ENCODE measurements around the gene WDR54. TPM values are rescaled to one million over a fixed set of nuclear protein-coding genes. Genes with fewer than 3 reads are reported as not detected.
"Not testable (repeated sequence)": the region's sequence is repeated elsewhere in the genome, so short reads cannot be mapped to it uniquely, and the experiment has no call there.

The WDR54 gene
- total RNA-seq, 1 donor from 2014 or later: 8.4 TPM

DNA sequence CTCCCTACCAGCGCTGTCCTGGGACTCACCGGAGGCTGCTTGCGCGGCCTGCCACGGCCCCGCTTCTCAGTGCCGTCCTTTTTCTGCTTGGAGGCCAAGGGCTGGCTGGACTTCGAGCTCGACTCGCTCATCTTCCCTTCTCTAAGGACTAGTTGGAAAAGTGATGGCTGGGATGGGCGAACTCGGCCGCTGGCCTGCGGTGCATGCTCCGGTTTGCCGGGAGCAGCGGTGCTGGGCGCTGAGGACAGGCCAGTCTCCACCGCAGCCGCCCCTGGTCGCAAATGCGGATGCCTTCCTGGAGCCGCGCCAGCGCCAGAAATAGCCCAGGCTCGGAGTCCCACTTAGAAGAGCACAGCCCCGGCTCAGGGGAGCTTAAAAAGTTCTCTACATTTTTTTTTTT, 3.2 kb upstream of the WDR54 start:
- H3K9me3 ChIP-seq: no peaks in the 10 kb centered on the region
- no peaks in the 10 kb centered on the region for H3K27me3 ChIP-seq
- DNase-seq (no peak), ATAC-seq (no peak)
- H3K4me1 ChIP-seq: peaks cover 28% of the 10 kb centered on the region
- no peak overlapping the region for H3K27ac ChIP-seq
- intact Hi-C loops (cut with DNase I): no loop called here
- H3K36me3 ChIP-seq: no peaks in the 10 kb centered on the region
- no peak overlapping the region for H3K4me3 ChIP-seq
- no peak for TF ChIP-seq CTCF (IDR thresholded peaks at IDR 0.05)

DNA sequence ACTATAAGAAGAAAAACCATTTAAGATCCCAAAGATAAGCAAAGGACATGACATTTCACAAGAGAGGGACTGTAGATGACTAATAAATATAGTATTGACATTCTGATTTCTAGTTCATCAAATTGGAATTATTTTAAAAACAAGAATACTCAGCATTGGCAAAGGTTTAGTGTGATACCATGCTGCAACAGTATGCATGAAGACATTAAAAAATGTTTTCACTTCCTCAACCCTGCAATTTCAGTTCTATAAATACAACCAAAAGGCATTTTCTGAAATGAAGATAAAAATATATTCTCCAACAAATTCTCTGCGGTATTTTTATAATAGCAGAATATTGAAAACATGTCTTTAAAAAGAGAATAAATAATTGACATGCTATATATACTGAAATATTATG, 2.2 kb upstream of the WDR54 start:
- ATAC-seq: no peak
- TF ChIP-seq CTCF (IDR thresholded peaks at IDR 0.05): no peak
- DNase-seq: no peak
- Histone ChIP-seq H3K27ac (no peak overlapping the region), H3K9me3 (no peaks in the 10 kb centered on the region), H3K27me3 (no peaks in the 10 kb centered on the region), H3K4me3 (no peak overlapping the region), H3K4me1 (peaks cover 24% of the 10 kb centered on the region), H3K36me3 (no peaks in the 10 kb centered on the region)
- intact Hi-C loops (cut with DNase I): no loop called here

DNA sequence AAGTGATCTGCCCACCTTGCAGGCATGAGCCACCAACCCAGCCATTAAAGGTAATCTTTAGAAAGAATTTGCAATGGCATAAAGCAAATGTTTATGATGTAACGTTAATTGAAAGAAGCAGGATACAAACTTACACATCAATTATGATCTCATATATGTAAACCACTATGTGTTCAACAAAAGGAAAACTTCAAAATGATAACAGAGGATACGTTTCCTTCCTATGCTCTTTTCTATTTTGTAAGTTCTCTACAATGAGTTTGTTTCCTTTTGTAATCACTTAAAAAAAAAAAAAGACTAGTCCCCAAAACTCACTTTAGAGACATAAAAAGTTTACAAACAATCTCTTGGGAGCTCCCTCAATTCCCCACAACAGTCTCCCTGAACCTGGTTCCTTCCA, 1.5 kb upstream of the WDR54 start:
- no peaks in the 10 kb centered on the region for H3K27me3 ChIP-seq
- H3K9me3 ChIP-seq: no peaks in the 10 kb centered on the region
- H3K27ac ChIP-seq: no peak overlapping the region
- ATAC-seq (no peak), DNase-seq (no peak)
- H3K36me3 ChIP-seq: no peaks in the 10 kb centered on the region
- intact Hi-C loops (cut with DNase I): no loop called here
- H3K4me3 ChIP-seq: no peak overlapping the region
- TF ChIP-seq CTCF (IDR thresholded peaks at IDR 0.05): no peak
- H3K4me1 ChIP-seq: peaks cover 17% of the 10 kb centered on the region

GRCh38 chr2:74420443-74421103, 957 bp upstream of the WDR54 start:
- peak overlapping the region; percentile 73 for H3K4me3 ChIP-seq
- H3K4me1 ChIP-seq: peaks cover 15% of the 10 kb centered on the region
- H3K27ac ChIP-seq; intact Hi-C loops (cut with DNase I); DNase-seq; ATAC-seq; H3K36me3 ChIP-seq; H3K27me3 ChIP-seq; H3K9me3 ChIP-seq: not testable (repeated sequence)

DNA sequence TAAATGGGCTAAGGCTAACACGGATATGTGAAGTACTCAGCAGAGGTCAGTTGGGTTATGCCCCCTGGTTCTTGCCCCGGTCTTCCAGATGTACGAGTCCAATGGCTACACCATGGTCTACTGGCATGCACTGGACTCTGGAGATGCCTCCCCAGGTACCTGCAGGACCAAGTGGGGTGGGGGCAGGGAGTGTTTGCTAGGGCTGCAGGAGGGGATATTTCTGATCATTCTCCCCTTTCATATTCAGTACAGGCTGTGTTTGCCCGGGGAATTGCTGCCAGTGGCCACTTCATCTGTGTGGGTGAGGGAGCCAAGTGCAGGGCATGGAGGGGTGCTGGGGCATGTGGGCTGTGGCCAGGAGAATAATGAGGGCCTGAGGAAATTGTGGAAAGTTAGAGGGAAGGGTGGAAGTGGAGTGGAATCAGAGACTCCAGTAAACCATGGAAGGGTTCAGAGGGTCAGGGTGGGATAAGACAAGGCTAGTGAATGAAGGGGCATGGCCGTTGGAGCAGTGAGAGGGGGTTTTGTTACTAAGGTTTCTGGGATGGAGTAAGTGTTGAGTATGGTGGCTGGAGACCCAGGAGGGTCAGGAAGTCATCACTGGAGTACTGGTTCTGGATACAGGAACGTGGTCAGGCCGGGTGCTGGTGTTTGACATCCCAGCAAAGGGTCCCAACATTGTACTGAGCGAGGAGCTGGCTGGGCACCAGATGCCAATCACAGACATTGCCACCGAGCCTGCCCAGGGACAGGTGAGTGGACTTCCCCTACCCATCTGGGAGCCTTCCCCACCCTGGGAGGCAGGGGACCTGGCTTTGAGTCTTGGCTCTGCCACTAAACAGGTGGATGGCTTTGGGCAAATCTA, 1.9 kb downstream of the WDR54 start:
- DNase-seq: no peak
- intact Hi-C loops (cut with DNase I): no loop called here
- Histone ChIP-seq H3K27ac (no peak overlapping the region), H3K36me3 (peaks cover 7% of the 10 kb centered on the region), H3K27me3 (no peaks in the 10 kb centered on the region), H3K4me3 (no peak overlapping the region), H3K9me3 (no peaks in the 10 kb centered on the region), H3K4me1 (peaks cover 10% of the 10 kb centered on the region)
- TF ChIP-seq CTCF (IDR thresholded peaks at IDR 0.05): no peak
- no peak for ATAC-seq
